GM19035 (cell line): ENCODE data around the gene LY6G5B.
A peak's percentile ranks its signal among the peaks of the same experiment; 100 is the strongest.

Source experiments
- ATAC-seq: cut with Tn5 transposase; IDR thresholded peaks from one replicate; pipeline ENCODE4 v1.9.1; 2021; ENCODE audit not compliant: unreplicated experiment

LY6G5B gene

GRCh38 chr6:31662124-31662723, 7.6 kb upstream of the LY6G5B start:
- no peak for ATAC-seq

DNA sequence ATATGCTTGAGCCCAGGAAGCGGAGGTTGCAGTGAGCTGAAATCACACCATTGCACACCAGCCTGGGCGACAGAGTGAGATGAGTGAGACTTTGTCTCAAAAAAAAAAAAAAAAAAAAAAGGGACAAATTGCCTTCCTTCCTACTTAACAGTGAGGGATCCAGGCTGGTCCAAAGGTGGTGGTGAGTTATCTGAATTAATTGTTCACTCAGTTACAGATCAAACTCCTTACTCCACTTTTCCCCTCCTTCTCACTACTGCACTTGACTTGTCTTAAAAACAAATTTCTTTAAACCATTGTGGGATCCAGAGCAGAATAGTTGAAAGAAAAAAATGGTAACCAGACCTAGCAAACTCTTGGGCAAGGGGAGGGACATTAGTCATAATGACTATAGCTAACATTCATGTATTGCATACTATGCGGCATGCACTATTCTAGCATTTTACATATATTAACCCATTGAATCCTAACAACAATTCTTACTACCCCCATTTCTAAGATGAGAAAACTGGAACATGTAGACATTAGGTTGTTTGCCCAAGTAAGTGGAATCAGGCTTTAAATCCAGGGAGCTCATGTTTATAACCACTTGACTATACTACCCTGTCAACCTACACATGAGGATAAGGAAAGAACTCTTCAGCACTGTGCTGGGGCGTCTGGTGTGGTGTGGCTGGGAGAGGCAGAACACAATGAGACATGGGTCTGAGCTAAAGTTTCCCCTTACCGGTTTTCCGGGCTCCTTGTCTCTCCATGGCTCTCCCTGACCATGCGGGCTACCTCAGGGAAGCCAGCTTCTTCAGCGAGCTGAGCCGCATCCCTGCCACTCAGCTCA, 6.4 kb upstream of the LY6G5B start:
- no peak for ATAC-seq

DNA sequence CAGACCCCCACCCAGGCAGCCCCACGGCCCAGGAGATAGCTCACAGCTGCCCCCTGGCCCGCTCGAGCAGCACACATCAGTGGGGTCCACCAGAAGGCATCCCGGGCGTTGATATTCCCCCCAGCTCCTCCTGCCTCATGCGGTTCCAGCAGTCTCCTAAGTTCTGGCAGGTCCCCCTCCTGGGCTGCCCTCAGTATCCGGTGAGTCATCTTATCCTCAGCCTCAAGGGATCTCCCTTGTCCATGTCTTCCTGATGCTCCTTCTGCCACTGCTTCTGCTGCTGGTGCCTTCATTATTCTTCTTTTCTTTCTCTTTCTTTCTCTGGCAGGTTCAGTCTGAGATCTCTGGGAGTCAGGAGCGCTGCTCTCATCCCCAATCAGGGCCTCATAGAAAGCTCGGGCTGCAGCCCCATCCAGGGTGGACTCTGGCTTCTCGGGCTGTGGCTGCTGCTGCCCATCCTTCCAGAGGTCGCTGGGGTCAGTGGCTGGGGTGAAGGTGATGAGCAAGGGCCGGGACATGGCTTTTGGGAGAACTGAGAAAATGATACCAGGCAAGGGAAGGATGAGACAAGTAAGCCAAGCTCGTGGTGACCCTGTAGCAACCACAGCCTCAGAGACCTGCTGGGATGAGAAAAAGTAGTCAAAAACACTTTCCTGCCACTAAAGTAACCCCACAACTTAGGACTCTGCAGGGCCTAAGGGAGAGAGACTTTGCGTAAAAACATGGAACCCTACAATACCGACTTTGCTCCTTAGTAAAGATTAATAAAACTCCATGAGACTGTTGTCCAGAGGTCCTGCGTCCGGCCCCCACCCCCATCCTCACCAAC, 5.6 kb upstream of the LY6G5B start:
- no peak for ATAC-seq

GRCh38 chr6:31664790-31665500, 4.8 kb upstream of the LY6G5B start, which contains the start of gene GPANK1:
Gene GPANK1, minus strand, starts transcription at chr6:31664997. Its CDS starts 519 bp downstream, at chr6:31664478.
- peak; percentile 37 for ATAC-seq

DNA sequence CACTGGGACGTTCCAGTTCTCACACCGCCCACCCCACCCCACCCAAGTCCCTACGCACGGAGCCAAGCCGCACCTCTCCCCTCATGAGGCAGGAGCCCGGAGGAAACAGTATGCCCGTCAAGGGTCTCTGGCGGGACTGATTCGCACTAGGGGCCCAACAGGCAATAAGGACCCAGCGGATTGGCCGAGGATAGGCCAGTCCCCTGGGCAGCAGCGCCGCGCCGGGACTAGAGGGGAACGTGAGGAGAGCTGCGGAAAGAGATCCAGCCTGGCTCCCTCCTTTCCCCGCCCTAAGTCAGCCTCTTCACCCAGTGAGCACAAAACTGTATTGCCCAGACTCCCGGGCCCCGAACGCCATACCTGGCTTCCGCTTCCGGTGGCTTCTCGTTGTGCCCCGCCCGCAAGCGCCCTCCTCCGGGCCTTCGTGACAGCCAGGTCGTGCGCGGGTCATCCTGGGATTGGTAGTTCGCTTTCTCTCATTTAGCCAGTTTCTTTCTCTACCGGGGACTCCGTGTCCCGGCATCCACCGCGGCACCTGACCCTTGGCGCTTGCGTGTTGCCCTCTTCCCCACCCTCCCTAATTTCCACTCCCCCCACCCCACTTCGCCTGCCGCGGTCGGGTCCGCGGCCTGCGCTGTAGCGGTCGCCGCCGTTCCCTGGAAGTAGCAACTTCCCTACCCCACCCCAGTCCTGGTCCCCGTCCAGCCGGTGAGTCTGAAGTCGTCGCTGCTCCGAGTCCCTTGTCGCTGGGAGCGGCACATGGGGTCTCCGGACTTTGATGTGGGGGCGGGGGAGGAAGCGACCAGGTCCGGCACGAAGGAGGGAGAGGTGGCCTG, 4.1 kb upstream of the LY6G5B start, which contains the start of gene CSNK2B:
Gene CSNK2B, plus strand, starts transcription at position 580 of the 836 bp plus-strand sequence. CDS start 752 bp downstream, outside the sequence.
- ATAC-seq: peak; percentile 81

- no peak for ATAC-seq
Observed at GRCh38 chr6:31666337-31666965, 3.3 kb upstream of the LY6G5B start.

DNA sequence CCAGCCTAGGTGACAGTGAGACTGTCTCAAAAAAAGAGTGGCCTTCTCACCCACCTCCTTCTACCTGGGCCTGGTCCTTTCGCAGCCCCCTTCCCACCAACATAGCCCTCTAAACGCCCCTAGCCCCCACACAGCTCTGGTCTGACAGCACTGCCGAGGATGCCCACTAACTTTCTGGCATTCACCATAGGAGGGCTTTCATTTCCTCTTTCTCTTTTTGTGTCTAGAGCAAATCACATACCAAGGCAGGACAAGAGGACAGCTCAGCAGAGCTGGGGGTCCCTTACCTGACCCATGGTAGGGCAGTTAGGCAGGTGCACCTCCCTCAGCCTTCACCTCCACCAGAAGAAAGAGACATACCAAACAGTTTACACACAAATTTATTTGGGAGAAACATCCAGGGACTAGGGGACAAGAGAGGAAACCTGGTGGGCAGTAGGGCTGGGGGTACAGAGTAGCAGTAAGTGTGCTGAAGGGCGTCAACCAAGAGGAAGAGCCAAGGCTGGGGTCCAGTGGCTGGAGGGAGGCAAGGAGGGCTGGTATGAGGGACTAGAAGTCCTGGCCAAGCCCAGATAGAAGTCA, 6.6 kb downstream of the LY6G5B start:
- ATAC-seq: no peak

DNA sequence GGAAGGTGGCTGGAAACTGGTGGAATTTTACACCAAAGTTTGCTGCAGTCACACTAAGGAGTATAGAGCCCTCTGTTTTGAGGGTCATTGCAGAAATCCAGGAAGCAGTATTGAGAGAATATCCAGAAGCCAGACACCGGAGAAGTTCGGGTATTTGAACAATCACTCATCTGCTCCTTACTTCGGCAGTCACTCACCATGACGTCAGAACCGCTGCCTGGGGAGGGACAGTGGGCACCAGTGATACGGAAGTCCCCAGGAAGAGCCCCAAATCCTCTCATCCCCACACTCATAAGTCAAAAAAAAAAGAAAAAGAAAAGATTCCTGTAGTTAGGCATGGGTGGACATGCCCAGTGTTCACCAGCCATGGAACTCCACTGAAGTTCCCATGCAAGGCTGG, 7.1 kb downstream of the LY6G5B start:
- ATAC-seq: no peak

DNA sequence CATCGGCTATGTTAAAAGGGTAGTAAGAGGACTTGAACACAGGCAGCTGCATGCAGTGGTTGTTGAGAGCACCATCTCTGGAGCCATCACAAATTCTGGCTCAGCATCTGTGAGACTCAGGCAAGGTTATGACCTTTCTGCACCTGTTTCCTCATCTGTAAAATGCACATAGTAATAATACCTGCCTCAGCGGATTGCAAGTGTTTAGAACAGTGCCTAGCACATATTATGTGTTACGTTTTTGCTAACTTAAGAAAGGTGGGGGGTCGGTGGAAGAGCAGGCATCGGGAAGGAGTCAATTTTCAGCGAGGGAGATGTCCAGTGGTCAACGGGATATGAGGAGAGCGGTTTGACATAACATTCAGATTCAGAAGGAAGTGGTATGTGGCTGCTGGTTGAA, 8.2 kb downstream of the LY6G5B start:
- no peak for ATAC-seq

DNA sequence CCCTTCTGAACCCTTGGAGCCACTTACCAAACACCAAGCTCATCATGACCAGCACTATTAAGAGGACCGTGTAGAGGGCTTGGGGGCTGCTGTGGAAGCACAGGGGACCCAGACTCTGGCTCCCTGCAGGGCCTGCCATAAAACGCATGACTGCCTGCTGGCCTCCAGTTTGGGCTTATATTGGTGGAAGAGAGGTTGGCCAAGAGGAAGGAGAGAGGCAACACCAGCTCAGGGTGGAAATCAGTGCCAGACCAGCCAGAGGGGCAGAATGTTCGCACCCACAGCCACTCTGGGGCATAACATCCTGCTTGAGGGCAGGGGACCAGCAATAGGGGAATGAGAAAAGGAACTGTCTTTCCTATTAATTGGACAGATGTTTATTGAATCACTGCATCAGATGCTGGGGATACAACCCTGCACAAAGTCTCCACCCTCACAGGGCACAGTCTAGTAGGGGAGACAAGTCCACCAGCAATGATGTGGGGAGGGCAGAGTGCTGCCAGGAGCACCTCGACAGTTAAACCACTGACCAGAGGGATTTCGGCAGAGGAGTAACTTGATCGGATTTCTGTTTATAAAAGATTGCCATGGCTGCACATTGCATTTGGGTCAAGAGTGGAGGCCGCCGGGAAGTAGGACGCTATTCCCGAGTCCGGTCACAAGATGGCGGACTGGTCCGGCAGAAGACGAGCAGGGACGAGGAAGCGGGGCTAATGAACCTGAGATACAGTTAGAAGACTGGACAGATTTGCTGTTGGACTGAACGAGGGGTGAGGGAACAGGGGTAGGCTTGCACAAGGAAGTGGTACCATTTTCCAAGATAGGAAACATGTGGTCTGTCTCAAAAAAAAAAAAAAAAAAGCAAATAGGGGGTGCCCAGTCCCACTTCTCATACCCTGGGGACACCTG, 10.7 kb downstream of the LY6G5B start, which contains the start of gene LY6G5C:
Gene LY6G5C, minus strand, starts transcription at position 842 of the 909 bp plus-strand sequence. Its CDS starts 694 bp downstream, at position 148.
- ATAC-seq: no peak

DNA sequence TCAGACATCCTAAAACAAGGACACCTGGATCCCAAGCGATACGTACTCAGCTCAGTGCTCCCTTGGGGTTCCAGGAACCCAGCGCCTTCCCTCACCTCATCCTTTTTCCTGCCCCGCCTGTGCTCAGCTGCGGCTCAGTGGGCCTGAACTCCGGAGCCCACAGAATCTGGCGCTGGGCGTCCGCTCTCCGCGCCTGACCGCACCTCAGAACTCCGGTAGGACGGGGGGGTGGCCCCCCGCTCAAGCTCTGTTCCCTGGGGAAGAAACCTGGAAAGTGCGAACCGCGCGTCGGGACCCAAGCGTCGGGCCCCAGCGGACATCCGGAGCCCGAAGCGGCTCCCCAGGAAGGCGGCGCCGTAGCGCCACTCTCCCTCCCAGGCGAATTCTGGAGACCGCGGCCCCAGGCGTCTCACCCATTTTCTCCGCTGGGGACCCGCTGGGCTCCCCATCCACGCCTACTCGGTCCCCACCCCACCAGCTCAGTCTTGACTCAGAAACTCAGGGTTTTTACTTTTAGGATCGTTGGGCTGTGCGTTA, 11.4 kb downstream of the LY6G5B start:
- ATAC-seq: no peak

- no peak for ATAC-seq
Observed at GRCh38 chr6:31683591-31683990, 13.8 kb downstream of the LY6G5B start.

- no peak for ATAC-seq
Observed at GRCh38 chr6:31686483-31686882, 16.7 kb downstream of the LY6G5B start.

- ATAC-seq: no peak
Observed at GRCh38 chr6:31687321-31687720, 17.5 kb downstream of the LY6G5B start.

DNA sequence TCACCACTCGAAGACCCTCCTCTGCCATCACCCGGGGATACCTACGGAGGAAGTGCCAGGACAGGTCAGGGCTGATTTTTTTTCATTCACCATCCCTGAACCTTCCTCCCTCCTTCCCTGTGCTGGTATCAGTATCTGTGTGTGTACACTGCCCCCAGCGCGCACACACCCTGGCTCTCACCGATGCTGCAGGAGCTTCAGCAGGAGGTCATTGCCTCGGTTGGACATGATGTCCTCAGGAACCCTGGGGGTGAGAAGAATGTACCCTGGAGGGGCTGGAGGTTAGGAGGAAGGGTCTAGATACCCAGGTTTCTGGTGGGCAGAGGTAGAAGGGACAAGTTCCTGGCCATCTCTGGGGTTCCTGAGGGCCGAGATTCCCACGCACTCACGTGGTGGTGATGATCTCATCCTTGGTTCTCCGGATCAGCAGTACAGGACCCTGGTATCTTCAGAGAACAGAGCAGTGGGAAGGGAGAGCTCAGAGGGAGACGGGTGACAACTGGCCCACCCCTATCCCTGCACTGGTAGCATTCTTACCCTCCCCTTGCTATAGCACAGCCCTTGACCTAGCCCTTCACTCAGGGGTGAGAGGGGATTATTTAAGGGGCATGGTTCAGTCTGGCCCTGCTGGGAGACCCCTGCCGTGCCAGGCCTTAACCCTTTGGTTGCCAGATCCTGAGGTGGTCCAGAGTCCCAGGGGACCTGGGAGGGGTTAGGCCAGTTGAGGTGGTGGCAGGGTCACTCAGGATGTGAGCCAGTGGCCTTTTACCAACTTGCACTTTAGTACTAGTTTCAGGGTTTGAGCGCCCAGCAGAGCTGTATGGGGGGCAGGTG, 18.3 kb downstream of the LY6G5B start:
- no peak for ATAC-seq

- no peak for ATAC-seq
Observed at GRCh38 chr6:31689249-31690110, 19.7 kb downstream of the LY6G5B start.
